Esophagus muscularis mucosa (tissue), 3 donors: Measurements from ENCODE around the gene UBA52.

Experiments
- CTCF ChIP-seq, 3 experiments: fragments of 200-600 bp in 2 of 3; fragments of 450-650 bp in 1 of 3; sonication (generic) in 2 of 3; IDR thresholded peaks; one replicate each; pipeline ENCODE4 v1.5.1; 2017 to 2019; ENCODE audit warnings: antibody characterized with exemption in 3 of 3, mild to moderate bottlenecking in 2 of 3, moderate library complexity in 1 of 3
- POLR2A ChIP-seq: fragments of 450-650 bp; IDR thresholded peaks from one replicate; pipeline ENCODE4 v1.6.1; 2017; ENCODE audit warnings: antibody characterized with exemption, moderate library complexity, mild to moderate bottlenecking, low read depth
- POLR2AphosphoS5 ChIP-seq, 2 donors: sonication (generic); formaldehyde crosslinking; IDR thresholded peaks; one replicate each; pipeline ENCODE4 v1.6.1; 2017; ENCODE audit warnings: antibody characterized with exemption in 2 of 2

- no peak for TF ChIP-seq CTCF (IDR thresholded peaks at IDR 0.05)
- TF ChIP-seq POLR2AphosphoS5 (IDR thresholded peaks at IDR 0.05), result no peak
- no peak for TF ChIP-seq POLR2A
Measured at GRCh38 chr19:18617562-18617961, 45.9 kb downstream of the UBA52 start.
